LNCaP clone FGC (cell line): ENCODE data around the gene FEM1A.

Experiments used
- DNase-seq: peaks from one replicate; pipeline ENCODE4 v3.0.0-alpha.2; 2011; ENCODE audit warnings: low read depth
- H3K4me3 ChIP-seq: 2 replicates; pipeline ENCODE4 v1.5.1; 2011; ENCODE audit warnings: mild to moderate bottlenecking, low read depth, low read length, control low read depth
- CTCF ChIP-seq: IDR thresholded peaks from 2 replicates; pipeline ENCODE4 v1.5.1; 2012; ENCODE audit warnings: mild to moderate bottlenecking; ENCODE audit not compliant: control insufficient read depth, insufficient read depth; ENCODE audit errors: extremely low read depth

FEM1A gene

GRCh38 chr19:4748589-4748988, 42.9 kb upstream of the FEM1A start:
- no peak for TF ChIP-seq CTCF
- DNase-seq = no peak
- no peak overlapping the region for H3K4me3 ChIP-seq

DNA sequence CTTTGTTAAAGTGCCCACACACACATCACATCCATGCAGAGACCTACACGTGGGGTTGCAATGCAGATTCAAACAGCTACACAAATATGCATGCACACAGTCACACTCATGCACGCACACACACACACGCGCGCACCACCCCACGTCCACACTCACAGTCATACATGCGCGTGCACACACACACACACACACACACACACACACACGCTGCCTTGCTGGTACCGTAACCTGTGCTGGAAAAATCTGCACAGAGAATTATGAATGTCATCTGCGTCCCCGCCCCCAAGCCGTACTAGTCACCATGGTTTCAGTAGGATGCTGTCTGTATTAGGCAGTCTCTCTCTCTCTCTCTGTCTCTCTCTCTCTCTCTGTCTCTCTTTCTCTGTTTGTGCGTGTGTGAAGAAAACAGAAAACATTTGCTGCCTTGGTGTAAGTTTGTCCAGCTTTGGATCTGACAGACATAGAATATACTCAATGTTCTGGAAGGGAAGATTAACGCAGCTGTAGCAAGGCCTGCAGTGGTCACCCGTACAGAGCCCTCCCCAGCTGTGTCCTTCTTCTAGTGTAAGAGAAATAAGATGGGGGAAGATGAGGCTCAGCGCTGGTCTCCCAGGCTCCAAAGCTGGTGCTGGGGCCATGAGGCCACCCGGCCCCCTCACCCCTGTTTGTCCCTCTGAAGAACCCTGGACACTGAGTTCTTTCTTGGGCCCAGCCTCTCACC, 41.5 kb upstream of the FEM1A start:
- DNase-seq = no peak
- no peak overlapping the region for H3K4me3 ChIP-seq
- TF ChIP-seq CTCF = no peak

- H3K4me3 ChIP-seq = no peak overlapping the region
- no peak for TF ChIP-seq CTCF
- no peak for DNase-seq
These were observed 37.3 kb upstream of the FEM1A start for GRCh38 chr19:4754248-4754647.

GRCh38 chr19:4755459-4755858, 36.1 kb upstream of the FEM1A start:
- no peak for TF ChIP-seq CTCF
- H3K4me3 ChIP-seq = no peak overlapping the region

DNA sequence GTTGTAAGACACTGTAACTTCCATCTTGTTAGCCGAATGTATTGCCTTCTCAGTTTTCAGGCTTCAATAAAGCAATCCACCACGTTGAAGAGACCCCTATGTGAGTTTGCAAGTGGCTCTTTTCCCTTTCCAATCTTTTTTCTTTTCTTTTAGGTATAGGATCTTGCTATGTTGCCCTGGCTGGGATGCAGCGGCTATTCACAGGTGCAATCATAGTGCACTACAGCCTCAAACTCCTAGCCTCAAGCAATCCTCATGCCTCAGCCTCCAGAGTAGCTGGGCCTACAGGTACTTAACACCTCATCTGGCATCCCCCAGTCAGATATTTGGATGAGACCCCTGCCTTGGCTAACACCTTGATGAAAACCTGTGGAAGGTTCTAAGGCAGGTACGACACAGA, 33.5 kb upstream of the FEM1A start:
- no peak for TF ChIP-seq CTCF
- no peak overlapping the region for H3K4me3 ChIP-seq
- no peak for DNase-seq

More at GRCh38 chr19:4755459-4755858, 36.1 kb upstream of the FEM1A start:
- DNase-seq = no peak

DNA sequence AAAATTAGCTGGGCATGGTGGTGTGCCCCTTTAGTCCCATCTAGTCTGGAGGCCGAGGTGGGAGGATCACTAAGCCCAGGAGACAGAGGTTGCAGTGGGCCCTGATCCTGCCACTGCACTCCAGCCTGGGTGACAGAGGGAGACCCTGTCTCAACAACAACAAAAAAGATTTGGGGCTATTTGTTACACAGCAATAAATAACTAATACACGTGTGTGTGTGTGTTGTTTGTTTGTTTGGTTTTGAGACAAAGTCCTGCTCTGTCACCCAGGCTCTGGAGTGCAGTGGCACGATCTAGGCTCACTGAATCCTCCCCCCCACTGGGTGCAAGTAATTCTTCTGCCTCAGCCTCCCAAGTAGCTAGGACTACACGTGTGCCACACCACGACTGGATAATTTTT, 32.9 kb upstream of the FEM1A start:
- no peak for DNase-seq
- TF ChIP-seq CTCF = no peak
- H3K4me3 ChIP-seq = no peak overlapping the region
